ENCODE results near the gene ULK1.

Gene ULK1

DNA sequence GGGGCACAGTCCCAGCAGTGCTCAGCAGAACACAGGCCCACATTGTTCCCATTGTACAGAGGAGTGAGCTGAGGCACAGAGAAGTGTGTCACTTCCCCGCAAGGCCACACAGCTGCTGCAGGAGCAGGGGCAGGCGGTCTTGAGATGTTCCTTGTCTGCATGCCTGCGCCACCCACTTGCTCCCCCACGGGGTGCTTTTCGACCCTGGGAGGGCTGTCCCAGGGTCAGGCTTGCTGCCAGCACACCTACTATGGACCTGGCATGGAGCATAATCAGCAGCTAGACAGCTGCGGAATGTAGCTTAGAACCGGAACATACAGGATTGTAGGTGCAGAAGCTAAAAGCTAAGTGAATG, 47.5 kb downstream of the ULK1 start:
- Histone ChIP-seq H2AFZ (no peak overlapping the region), H3K79me2 (no peaks in the 10 kb centered on the region), H3K27me3 (ENCODE audit: control insufficient read depth, insufficient read depth, low read length) (no peaks in the 10 kb centered on the region), H3K27ac (no peak overlapping the region), H3K4me2 (ENCODE audit: low read length) (no peak overlapping the region), H3K9ac (no peak overlapping the region), H3K4me1 (no peaks in the 10 kb centered on the region), H3K36me3 (ENCODE audit: control insufficient read depth, insufficient read depth, low read length) (no peaks in the 10 kb centered on the region), H3K9me3 (ENCODE audit: control insufficient read depth, low read length) (no peaks in the 10 kb centered on the region), H3K4me3 (ENCODE audit: low read depth, low read length) (no peak overlapping the region)
- TF ChIP-seq, protein P1, sequence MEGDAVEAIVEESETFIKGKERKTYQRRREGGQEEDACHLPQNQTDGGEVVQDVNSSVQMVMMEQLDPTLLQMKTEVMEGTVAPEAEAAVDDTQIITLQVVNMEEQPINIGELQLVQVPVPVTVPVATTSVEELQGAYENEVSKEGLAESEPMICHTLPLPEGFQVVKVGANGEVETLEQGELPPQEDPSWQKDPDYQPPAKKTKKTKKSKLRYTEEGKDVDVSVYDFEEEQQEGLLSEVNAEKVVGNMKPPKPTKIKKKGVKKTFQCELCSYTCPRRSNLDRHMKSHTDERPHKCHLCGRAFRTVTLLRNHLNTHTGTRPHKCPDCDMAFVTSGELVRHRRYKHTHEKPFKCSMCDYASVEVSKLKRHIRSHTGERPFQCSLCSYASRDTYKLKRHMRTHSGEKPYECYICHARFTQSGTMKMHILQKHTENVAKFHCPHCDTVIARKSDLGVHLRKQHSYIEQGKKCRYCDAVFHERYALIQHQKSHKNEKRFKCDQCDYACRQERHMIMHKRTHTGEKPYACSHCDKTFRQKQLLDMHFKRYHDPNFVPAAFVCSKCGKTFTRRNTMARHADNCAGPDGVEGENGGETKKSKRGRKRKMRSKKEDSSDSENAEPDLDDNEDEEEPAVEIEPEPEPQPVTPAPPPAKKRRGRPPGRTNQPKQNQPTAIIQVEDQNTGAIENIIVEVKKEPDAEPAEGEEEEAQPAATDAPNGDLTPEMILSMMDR (IDR thresholded peaks at IDR 0.05) = no peak

DNA sequence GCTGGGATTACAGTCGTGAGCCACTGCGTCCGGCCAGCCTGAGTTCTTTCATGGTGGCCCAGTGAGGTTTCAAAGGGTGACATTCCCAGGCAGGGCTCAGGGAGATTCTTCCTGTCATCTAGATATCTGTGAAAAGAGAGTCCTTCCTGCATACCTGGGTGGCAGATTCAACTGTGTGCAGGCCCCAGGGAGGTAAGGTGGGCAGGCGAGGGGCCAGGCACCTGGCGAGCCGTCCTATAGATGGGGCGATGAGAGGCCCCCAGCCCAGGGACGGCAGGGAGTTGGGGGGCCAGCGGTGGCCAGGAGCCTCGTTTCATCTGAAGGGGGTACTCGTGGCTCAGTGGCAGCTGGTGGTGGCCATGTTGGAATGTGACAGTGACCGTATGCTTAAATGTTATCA, 48.2 kb downstream of the ULK1 start:
- H3K36me3 ChIP-seq (ENCODE audit: control insufficient read depth, insufficient read depth, low read length) = no peaks in the 10 kb centered on the region

DNA sequence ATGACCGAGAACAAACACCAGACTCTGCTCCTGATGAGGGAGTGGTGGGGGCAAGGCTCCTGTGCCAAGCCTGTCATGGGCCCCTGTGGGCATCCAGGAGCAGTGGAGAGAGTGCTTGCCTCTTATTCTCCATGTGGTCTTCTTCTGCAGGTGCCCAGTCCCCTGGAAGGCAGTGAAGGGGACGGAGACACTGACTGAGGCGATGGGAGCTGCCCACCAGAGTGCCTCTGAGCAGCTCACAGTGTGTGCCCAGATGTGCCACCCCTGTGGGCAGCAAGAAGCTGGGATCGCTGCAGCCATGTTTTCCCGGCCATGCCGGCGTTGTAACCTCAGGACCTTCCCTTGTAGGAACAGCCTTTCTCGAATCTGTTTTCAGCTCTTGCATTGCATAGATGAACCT, 49.0 kb downstream of the ULK1 start:
- H3K9ac ChIP-seq = no peak overlapping the region
- no peaks in the 10 kb centered on the region for H3K27me3 ChIP-seq (ENCODE audit: control insufficient read depth, insufficient read depth, low read length)
- H3K9me3 ChIP-seq (ENCODE audit: control insufficient read depth, low read length) = no peaks in the 10 kb centered on the region
- H3K27ac ChIP-seq = no peak overlapping the region
- no peaks in the 10 kb centered on the region for H3K79me2 ChIP-seq
- H2AFZ ChIP-seq = no peak overlapping the region
- H3K4me1 ChIP-seq = no peaks in the 10 kb centered on the region
- H3K4me2 ChIP-seq (ENCODE audit: low read length) = no peak overlapping the region
- TF ChIP-seq, protein P1 (IDR thresholded peaks at IDR 0.05) = no peak
- no peak overlapping the region for H3K4me3 ChIP-seq (ENCODE audit: low read depth, low read length)
- no peaks in the 10 kb centered on the region for H3K36me3 ChIP-seq (ENCODE audit: control insufficient read depth, insufficient read depth, low read length)

More for the DNA sequence above, 48.2 kb downstream of the ULK1 start:
- Histone ChIP-seq H3K27ac (no peak overlapping the region), H3K4me2 (ENCODE audit: low read length) (no peak overlapping the region), H2AFZ (no peak overlapping the region), H3K4me3 (ENCODE audit: low read depth, low read length) (no peak overlapping the region), H3K79me2 (no peaks in the 10 kb centered on the region), H3K4me1 (no peaks in the 10 kb centered on the region), H3K9me3 (ENCODE audit: control insufficient read depth, low read length) (no peaks in the 10 kb centered on the region), H3K27me3 (ENCODE audit: control insufficient read depth, insufficient read depth, low read length) (no peaks in the 10 kb centered on the region), H3K9ac (no peak overlapping the region)
- TF ChIP-seq, protein P1 (IDR thresholded peaks at IDR 0.05) = no peak

DNA sequence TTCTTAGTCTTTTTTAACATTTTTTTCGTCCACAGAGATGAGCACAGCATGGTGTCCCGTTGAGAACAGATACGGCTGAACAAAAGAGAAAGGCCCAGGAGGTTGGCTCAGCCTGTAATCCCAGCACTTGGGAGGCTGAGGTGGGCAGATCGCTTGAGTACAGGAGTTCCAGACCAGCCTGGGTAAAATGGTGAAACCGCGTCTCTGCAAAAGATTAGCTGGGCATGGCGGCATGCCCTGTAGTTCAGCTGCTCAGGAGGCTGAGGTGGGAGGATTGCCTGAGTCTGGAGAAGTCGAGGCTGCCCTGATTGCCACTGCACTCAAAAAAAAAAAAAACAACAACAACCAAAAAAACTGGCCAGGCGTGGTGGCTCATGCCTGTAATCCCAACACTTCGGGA, 49.5 kb downstream of the ULK1 start:
- no peak overlapping the region for H3K9ac ChIP-seq
- H3K4me2 ChIP-seq (ENCODE audit: low read length) = no peak overlapping the region
- no peaks in the 10 kb centered on the region for H3K79me2 ChIP-seq
- TF ChIP-seq, protein P1 (IDR thresholded peaks at IDR 0.05) = no peak
- no peak overlapping the region for H3K27ac ChIP-seq
- no peaks in the 10 kb centered on the region for H3K27me3 ChIP-seq (ENCODE audit: control insufficient read depth, insufficient read depth, low read length)
- H2AFZ ChIP-seq = no peak overlapping the region
- H3K36me3 ChIP-seq (ENCODE audit: control insufficient read depth, insufficient read depth, low read length) = no peaks in the 10 kb centered on the region
- H3K4me3 ChIP-seq (ENCODE audit: low read depth, low read length) = no peak overlapping the region
- no peaks in the 10 kb centered on the region for H3K4me1 ChIP-seq
- H3K9me3 ChIP-seq (ENCODE audit: control insufficient read depth, low read length) = no peaks in the 10 kb centered on the region

DNA sequence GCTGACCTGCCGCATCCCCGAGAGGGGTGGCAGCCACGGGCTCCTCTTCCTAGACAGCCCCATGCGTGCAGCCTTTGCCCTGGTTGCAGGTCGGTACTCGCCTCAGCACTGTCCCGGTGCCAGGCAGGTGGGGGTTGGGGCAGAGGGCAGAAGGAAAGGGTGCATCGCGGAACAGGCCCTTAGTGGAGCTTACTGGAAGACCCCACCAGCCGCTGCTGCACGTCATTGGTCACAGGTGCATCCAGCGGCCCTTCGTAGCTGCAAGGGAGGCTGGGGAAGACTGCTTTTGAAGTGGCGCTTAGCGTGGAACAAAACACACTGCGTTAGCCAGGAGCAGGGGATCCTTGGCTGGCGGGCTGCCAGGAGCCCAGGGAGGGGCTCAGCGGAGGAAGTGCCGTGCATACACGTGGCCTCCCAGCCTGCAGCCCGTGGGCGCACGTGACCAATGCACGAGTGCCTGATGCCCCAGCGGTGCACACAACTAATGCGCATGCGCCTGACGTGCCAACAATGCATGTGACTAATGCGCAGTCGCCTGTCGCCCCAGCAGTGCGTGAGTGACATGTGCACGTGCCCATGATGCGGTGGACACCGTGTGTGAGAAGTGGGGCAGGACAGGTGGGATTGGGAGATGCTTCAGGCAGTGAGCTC, 50.3 kb downstream of the ULK1 start:
- H3K9me3 ChIP-seq (ENCODE audit: control insufficient read depth, low read length) = no peaks in the 10 kb centered on the region
- no peak overlapping the region for H3K27ac ChIP-seq
- no peaks in the 10 kb centered on the region for H3K79me2 ChIP-seq
- no peak overlapping the region for H2AFZ ChIP-seq
- H3K27me3 ChIP-seq (ENCODE audit: control insufficient read depth, insufficient read depth, low read length) = no peaks in the 10 kb centered on the region
- no peak overlapping the region for H3K4me3 ChIP-seq (ENCODE audit: low read depth, low read length)
- H3K4me2 ChIP-seq (ENCODE audit: low read length) = no peak overlapping the region
- H3K9ac ChIP-seq = no peak overlapping the region
- TF ChIP-seq, protein P1 (IDR thresholded peaks at IDR 0.05) = no peak
- H3K4me1 ChIP-seq = no peaks in the 10 kb centered on the region
- H3K36me3 ChIP-seq (ENCODE audit: control insufficient read depth, insufficient read depth, low read length) = no peaks in the 10 kb centered on the region
